RWPE1 (cell line): Measurements from ENCODE around the gene GCM1.

Source experiments
- CTCF ChIA-PET: fragments of 350-600 bp; sonication (Branson Sonifier 250); formaldehyde crosslinking; extraction: SDS; loops from one replicate; lab custom pipeline; 2021; lab: Yijun Ruan, JAX
- POLR2A ChIA-PET: fragments of 400-600 bp; formaldehyde crosslinking; extraction: SDS; loops from one replicate; lab custom pipeline; 2020; ENCODE audit warnings: antibody characterized with exemption; ENCODE audit not compliant: low non-redundant PET; lab: Yijun Ruan, JAX
- DNase-seq: peaks from one replicate; pipeline ENCODE4 v3.0.0; 2012; ENCODE audit warnings: low spot score
- H3K27ac ChIP-seq: fragments of 450-650 bp; 2 replicates; pipeline ENCODE4 v1.5.1; 2017
- TF ChIP-seq, protein P1 (sequence below): fragments of 450-650 bp; conservative IDR thresholded peaks from 2 replicates; pipeline ENCODE4 v1.5.1; 2017; ENCODE audit warnings: low read depth, mild to moderate bottlenecking

GCM1 gene, protein sequence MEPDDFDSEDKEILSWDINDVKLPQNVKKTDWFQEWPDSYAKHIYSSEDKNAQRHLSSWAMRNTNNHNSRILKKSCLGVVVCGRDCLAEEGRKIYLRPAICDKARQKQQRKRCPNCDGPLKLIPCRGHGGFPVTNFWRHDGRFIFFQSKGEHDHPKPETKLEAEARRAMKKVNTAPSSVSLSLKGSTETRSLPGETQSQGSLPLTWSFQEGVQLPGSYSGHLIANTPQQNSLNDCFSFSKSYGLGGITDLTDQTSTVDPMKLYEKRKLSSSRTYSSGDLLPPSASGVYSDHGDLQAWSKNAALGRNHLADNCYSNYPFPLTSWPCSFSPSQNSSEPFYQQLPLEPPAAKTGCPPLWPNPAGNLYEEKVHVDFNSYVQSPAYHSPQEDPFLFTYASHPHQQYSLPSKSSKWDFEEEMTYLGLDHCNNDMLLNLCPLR

DNA sequence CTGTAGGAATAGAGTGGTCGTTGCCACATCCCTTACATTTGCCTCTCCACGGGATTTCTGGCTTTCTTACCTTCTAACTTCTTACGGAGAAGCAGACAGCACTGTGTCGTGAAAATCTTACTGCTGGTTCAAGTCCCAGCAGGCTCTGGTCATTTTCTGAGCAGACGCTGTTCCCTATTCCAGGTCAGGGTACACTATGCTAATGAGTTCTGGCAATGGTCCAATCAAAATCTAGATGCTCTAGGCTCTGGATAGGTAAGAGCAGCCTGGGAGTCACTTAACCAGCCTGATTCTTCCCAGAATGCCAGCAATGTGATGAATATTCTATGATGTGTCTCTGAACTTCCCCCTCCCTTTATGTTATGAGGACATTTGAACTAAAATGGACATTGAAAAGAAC, at the start of gene GCM1:
Gene GCM1, minus strand, starts transcription at position 158 of the 400 bp plus-strand sequence. CDS start 3,209 bp downstream, outside the sequence.
- ChIA-PET CTCF (no interaction called here), POLR2A (no interaction called here)
- TF ChIP-seq, protein P1, sequence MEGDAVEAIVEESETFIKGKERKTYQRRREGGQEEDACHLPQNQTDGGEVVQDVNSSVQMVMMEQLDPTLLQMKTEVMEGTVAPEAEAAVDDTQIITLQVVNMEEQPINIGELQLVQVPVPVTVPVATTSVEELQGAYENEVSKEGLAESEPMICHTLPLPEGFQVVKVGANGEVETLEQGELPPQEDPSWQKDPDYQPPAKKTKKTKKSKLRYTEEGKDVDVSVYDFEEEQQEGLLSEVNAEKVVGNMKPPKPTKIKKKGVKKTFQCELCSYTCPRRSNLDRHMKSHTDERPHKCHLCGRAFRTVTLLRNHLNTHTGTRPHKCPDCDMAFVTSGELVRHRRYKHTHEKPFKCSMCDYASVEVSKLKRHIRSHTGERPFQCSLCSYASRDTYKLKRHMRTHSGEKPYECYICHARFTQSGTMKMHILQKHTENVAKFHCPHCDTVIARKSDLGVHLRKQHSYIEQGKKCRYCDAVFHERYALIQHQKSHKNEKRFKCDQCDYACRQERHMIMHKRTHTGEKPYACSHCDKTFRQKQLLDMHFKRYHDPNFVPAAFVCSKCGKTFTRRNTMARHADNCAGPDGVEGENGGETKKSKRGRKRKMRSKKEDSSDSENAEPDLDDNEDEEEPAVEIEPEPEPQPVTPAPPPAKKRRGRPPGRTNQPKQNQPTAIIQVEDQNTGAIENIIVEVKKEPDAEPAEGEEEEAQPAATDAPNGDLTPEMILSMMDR, result no peak
- no peak for DNase-seq
- no peak within 1 kb of the TSS for H3K27ac ChIP-seq

- POLR2A ChIA-PET, result no interaction called here
- TF ChIP-seq, protein P1, result no peak
- no peak for DNase-seq
- CTCF ChIA-PET, result no interaction called here
- H3K27ac ChIP-seq, result no peak overlapping the region
Observed at GRCh38 chr6:53197553-53197952, 48.9 kb upstream of the GCM1 start.

DNA sequence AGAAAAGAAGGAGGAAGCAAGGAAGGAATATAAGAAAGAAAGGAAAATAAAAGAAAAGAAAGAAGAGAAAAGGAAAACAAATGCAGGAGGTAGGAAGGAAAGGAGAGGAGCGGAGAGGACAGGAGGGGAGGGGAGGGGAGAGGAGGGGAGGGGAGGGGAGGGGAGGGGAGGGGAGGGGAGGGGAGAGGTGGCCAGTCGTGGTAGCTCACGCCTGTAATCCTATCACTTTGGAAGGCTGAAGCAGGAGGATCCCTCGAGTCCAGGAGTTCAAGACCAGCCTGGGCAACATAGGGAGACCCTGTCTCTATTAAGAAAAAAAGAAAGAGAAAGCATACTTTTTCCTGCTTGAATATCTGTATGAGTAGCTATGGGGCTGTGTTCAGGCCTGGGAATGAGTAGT, 46.4 kb upstream of the GCM1 start:
- no peak for DNase-seq
- H3K27ac ChIP-seq, result no peak overlapping the region
- POLR2A ChIA-PET, result no interaction called here
- TF ChIP-seq, protein P1, result no peak
- CTCF ChIA-PET, result no interaction called here

DNA sequence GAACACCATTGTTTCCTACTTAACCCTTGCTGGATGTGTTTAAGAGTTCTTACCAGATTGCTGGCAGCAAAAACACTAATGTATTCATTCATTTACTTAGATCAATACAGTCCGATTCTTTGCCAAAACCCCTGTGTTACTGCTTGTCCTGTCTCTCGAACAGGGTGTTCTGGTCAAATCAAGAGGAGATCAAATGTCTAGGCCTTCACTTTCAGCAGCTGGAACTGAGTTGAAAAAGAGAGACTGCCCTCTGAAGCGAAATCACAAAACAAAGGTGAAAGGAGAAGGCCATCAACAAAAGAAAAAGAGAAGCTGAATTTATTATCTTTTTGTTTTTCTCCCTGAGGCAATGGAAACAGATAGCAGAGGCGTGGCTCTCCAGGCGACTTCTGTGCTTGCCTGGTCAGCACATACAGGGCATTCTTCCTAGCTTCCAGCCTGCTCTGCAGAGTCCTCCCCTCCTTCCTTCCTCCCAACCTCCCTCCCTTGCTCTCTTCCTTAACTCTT, 44.1 kb upstream of the GCM1 start:
- ChIA-PET CTCF (interaction anchor here (0.7 kb wide), 1 partner anchor 286 kb away, joined by 3 read pairs; no protein-coding TSS in a partner anchor), POLR2A (no interaction called here)
- TF ChIP-seq, protein P1, result no peak
- no peak overlapping the region for H3K27ac ChIP-seq
- no peak for DNase-seq

DNA sequence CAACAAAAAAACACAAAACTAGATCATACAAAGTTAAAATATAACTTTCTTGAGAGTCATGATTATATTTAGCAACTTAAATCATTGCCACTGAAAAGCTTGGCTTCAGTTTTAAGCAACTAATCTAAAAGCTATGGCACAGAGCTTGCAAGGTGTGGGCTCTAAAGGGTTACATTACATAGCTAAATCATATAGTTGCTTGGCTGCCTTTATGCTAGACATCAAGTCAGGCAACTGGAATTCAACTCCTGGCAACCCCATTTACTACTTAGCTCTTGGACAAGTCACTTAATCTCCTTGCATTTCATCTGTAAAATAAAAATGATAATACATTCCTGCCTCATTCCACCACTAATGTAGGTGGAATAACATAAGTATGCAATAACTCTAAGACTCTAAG, 40.9 kb upstream of the GCM1 start:
- ChIA-PET POLR2A (no interaction called here), CTCF (interaction anchor here (1.3 kb wide), 1 partner anchor 295 kb away, joined by 3 read pairs; no protein-coding TSS in a partner anchor)
- no peak for DNase-seq
- TF ChIP-seq, protein P1, result no peak
- H3K27ac ChIP-seq, result no peak overlapping the region

GRCh38 chr6:53188833-53189232, 40.2 kb upstream of the GCM1 start:
- ChIA-PET CTCF (interaction anchor here (1.3 kb wide), 1 partner anchor 296 kb away, joined by 3 read pairs; no protein-coding TSS in a partner anchor), POLR2A (no interaction called here)
- TF ChIP-seq, protein P1, result no peak
- no peak overlapping the region for H3K27ac ChIP-seq
- no peak for DNase-seq
